GM12801 (cell line): Measurements from ENCODE around the gene GLIPR1.

Experiments
- CTCF ChIP-seq: IDR thresholded peaks from one replicate; pipeline ENCODE4 v1.5.1; 2011; ENCODE audit warnings: control low read depth; ENCODE audit not compliant: insufficient read length; ENCODE audit errors: extremely low read depth

Gene GLIPR1

GRCh38 chr12:75509621-75510020 lies 29.1 kb downstream of the GLIPR1 start:
- no peak for TF ChIP-seq CTCF

GRCh38 chr12:75511116-75512048 lies 30.8 kb downstream of the GLIPR1 start, which contains the start of gene KRR1:
KRR1 (minus strand) TSS chr12:75511609; CDS start chr12:75511597, 12 bp downstream.
- no peak for TF ChIP-seq CTCF

- no peak for TF ChIP-seq CTCF
These were observed 44.7 kb downstream of the GLIPR1 start for GRCh38 chr12:75525263-75525662.

GRCh38 chr12:75526655-75527511 lies 46.3 kb downstream of the GLIPR1 start:
- TF ChIP-seq CTCF = no peak

- TF ChIP-seq CTCF = no peak
These were observed 47.7 kb downstream of the GLIPR1 start for GRCh38 chr12:75528272-75528671.

- TF ChIP-seq CTCF = no peak
These were observed 48.1 kb downstream of the GLIPR1 start for GRCh38 chr12:75528692-75529091.

GRCh38 chr12:75529316-75529715 lies 48.8 kb downstream of the GLIPR1 start:
- TF ChIP-seq CTCF = no peak
